ENCODE measurements around the gene RUNX3. TPM values are rescaled to one million over a fixed set of nuclear protein-coding genes. Genes with fewer than 3 reads are reported as not detected.

Gene RUNX3
- total and polyA plus RNA-seq, 4 donors = 0.43 to 1.1 (median 0.88) TPM

GRCh38 chr1:24928689-24929397 is 1.2 kb downstream of the RUNX3 start:
- DNase-seq (ENCODE audit: low spot score) = no peak
- H3K36me3 ChIP-seq (ENCODE audit: control insufficient read depth in 4 of 4, insufficient read depth in 3 of 4, low read depth in 1 of 4, low read length in 3 of 4) = no peaks in the 10 kb centered on the region
- no peaks in the 10 kb centered on the region for H3K9me3 ChIP-seq (ENCODE audit: control insufficient read depth in 4 of 4, low read length in 3 of 4)
- peaks cover 3 to 32% (median 18%) of the 10 kb centered on the region in 4 donors for H3K4me1 ChIP-seq (ENCODE audit: control insufficient read depth in 4 of 4, insufficient read depth in 4 of 4, low read length in 3 of 4)
- peak overlapping the region; percentile 22 to 38 (median 29) for H3K4me3 ChIP-seq (ENCODE audit: low read depth in 1 of 3, low read length in 3 of 3)
- TF ChIP-seq NR2F2 (IDR thresholded peaks at IDR 0.05) (no peak), GABPA (IDR thresholded peaks at IDR 0.05 in 1 of 2, conservative IDR thresholded peaks at IDR 0.05 in 1 of 2) (no peak), HNF4A (conservative IDR thresholded peaks at IDR 0.05) (no peak), HNF4G (IDR thresholded peaks at IDR 0.05) (no peak), TAF1 (conservative IDR thresholded peaks at IDR 0.05) (no peak), ATF3 (IDR thresholded peaks at IDR 0.05) (no peak), SP1 (IDR thresholded peaks at IDR 0.05) (no peak)
- peaks cover 0 to 16% (median 12%) of the 10 kb centered on the region in 4 donors for H3K27me3 ChIP-seq (ENCODE audit: control insufficient read depth in 4 of 4, insufficient read depth in 4 of 4, low read length in 3 of 4)
- H3K9ac ChIP-seq (ENCODE audit: low read depth in 1 of 2, low read length in 2 of 2) = peak overlapping the region; percentile 20 to 28
- 4% methylated on average over 48 of the region's 48 CpGs for WGBS
- peak overlapping the region; percentile 35 to 72 for H3K27ac ChIP-seq (ENCODE audit: low read depth in 1 of 2, low read length in 2 of 2)

- no peak for TF ChIP-seq HNF4A (conservative IDR thresholded peaks at IDR 0.05)
- no peak for TF ChIP-seq ATF3 (IDR thresholded peaks at IDR 0.05)
- no peak for TF ChIP-seq NR2F2 (IDR thresholded peaks at IDR 0.05)
- TF ChIP-seq TAF1 (conservative IDR thresholded peaks at IDR 0.05) = no peak
- no peak for TF ChIP-seq RXRA (IDR thresholded peaks at IDR 0.05)
- no peak for TF ChIP-seq FOXA2 (IDR thresholded peaks at IDR 0.05)
- no peak for TF ChIP-seq GABPA (IDR thresholded peaks at IDR 0.05 in 1 of 2, conservative IDR thresholded peaks at IDR 0.05 in 1 of 2)
- TF ChIP-seq HNF4G (IDR thresholded peaks at IDR 0.05) = no peak
- no peak for TF ChIP-seq SP1 (IDR thresholded peaks at IDR 0.05)
- no peak for TF ChIP-seq JUND (IDR thresholded peaks at IDR 0.05)
- TF ChIP-seq ZBTB33 (IDR thresholded peaks at IDR 0.05) = no peak
- TF ChIP-seq REST (IDR thresholded peaks at IDR 0.05) = no peak
- no peak for TF ChIP-seq CTCF (IDR thresholded peaks at IDR 0.05; ENCODE audit: low read depth, low read length, missing input control)
- TF ChIP-seq YY1 (IDR thresholded peaks at IDR 0.05) = no peak
- no peak for TF ChIP-seq MAX (IDR thresholded peaks at IDR 0.05)
- no peak for TF ChIP-seq EGR1 (IDR thresholded peaks at IDR 0.05; ENCODE audit: low read depth in 2 of 2)
- TF ChIP-seq FOXA1 (IDR thresholded peaks at IDR 0.05) = no peak
- TF ChIP-seq RAD21 (IDR thresholded peaks at IDR 0.05) = no peak
- WGBS = 11% methylated on average over 15 of the region's 15 CpGs
- H3K27ac ChIP-seq (ENCODE audit: low read depth in 1 of 2, low read length in 2 of 2) = peak overlapping the region in 1 of 2 donors; percentile 72
- DNase-seq (ENCODE audit: low spot score) = no peak
- no peaks in the 10 kb centered on the region for H3K9me3 ChIP-seq (ENCODE audit: control insufficient read depth in 4 of 4, low read length in 3 of 4)
- peaks cover 0 to 13% (median 10%) of the 10 kb centered on the region in 4 donors for H3K27me3 ChIP-seq (ENCODE audit: control insufficient read depth in 4 of 4, insufficient read depth in 4 of 4, low read length in 3 of 4)
- no peaks in the 10 kb centered on the region for H3K36me3 ChIP-seq (ENCODE audit: control insufficient read depth in 4 of 4, insufficient read depth in 3 of 4, low read depth in 1 of 4, low read length in 3 of 4)
- peak overlapping the region; percentile 20 to 28 for H3K9ac ChIP-seq (ENCODE audit: low read depth in 1 of 2, low read length in 2 of 2)
- peaks cover 3 to 32% (median 18%) of the 10 kb centered on the region in 4 donors for H3K4me1 ChIP-seq (ENCODE audit: control insufficient read depth in 4 of 4, insufficient read depth in 4 of 4, low read length in 3 of 4)
- H3K4me3 ChIP-seq (ENCODE audit: low read depth in 1 of 3, low read length in 3 of 3) = peak overlapping the region in 1 of 3 donors; percentile 38
Observed at GRCh38 chr1:24927988-24928688, 1.9 kb downstream of the RUNX3 start.
